IgD-negative memory B cell (primary cell): ENCODE results near the gene NBAS. TPM values are rescaled to one million over a fixed set of nuclear protein-coding genes. Genes with fewer than 3 reads are reported as not detected.

Experiments used
- H3K27ac Mint-ChIP-seq, 3 donors: one replicate each; pipeline ENCODE4 v1.8.0; 2020 to 2022; ENCODE audit warnings: mild to moderate bottlenecking in 3 of 3, mixed read lengths in 3 of 3, moderate library complexity in 1 of 3
- H3K27me3 Mint-ChIP-seq: one replicate; pipeline ENCODE4 v1.8.0; 2021; ENCODE audit warnings: mixed read lengths
- H3K36me3 Mint-ChIP-seq: one replicate; pipeline ENCODE4 v1.8.0; 2020; ENCODE audit warnings: mild to moderate bottlenecking, mixed read lengths
- H3K4me1 Mint-ChIP-seq, 3 donors: one replicate each; pipeline ENCODE4 v1.8.0; 2020 to 2022; ENCODE audit warnings: mixed read lengths in 3 of 3, mild to moderate bottlenecking in 1 of 3
- H3K4me3 Mint-ChIP-seq, 4 donors: one replicate each; pipeline ENCODE4 v1.8.0; 2020 to 2022; ENCODE audit warnings: mild to moderate bottlenecking in 4 of 4, mixed read lengths in 4 of 4, moderate library complexity in 3 of 4
- H3K9me3 Mint-ChIP-seq, 3 donors: one replicate each; pipeline ENCODE4 v1.8.0; 2020 to 2021; ENCODE audit warnings: mixed read lengths in 3 of 3, mild to moderate bottlenecking in 1 of 3
- polyA plus RNA-seq: library from polyadenylated mRNA; unstranded; fragments of 300-500 nt; fragmentation: Illumina TruSeq; gene quantifications from one replicate; pipeline ENCODE4 v1.2.3, GENCODE V29; 2021

The NBAS gene
- polyA plus RNA-seq, 1 donor from 2014 or later: 12.6 TPM

GRCh38 chr2:15388406-15389325 is 172.5 kb downstream of the NBAS start:
- peaks cover 29% of the 10 kb centered on the region for H3K36me3 Mint-ChIP-seq
- H3K4me3 Mint-ChIP-seq: no peak overlapping the region
- H3K27me3 Mint-ChIP-seq: no peaks in the 10 kb centered on the region
- no peak overlapping the region for H3K27ac Mint-ChIP-seq
- no peaks in the 10 kb centered on the region for H3K9me3 Mint-ChIP-seq
- no peaks in the 10 kb centered on the region for H3K4me1 Mint-ChIP-seq

GRCh38 chr2:15385184-15385583 is 175.9 kb downstream of the NBAS start:
- H3K9me3 Mint-ChIP-seq: no peaks in the 10 kb centered on the region
- peaks cover 22% of the 10 kb centered on the region for H3K36me3 Mint-ChIP-seq
- no peak overlapping the region for H3K4me3 Mint-ChIP-seq
- no peak overlapping the region for H3K27ac Mint-ChIP-seq
- no peaks in the 10 kb centered on the region for H3K27me3 Mint-ChIP-seq
- H3K4me1 Mint-ChIP-seq: no peaks in the 10 kb centered on the region

- Mint-ChIP-seq H3K9me3 (no peaks in the 10 kb centered on the region), H3K27me3 (no peaks in the 10 kb centered on the region), H3K4me1 (peaks cover 0 to under 1% (median 0%) of the 10 kb centered on the region in 3 donors), H3K36me3 (peaks cover 19% of the 10 kb centered on the region), H3K27ac (no peak overlapping the region), H3K4me3 (no peak overlapping the region)
These were observed 177.3 kb downstream of the NBAS start for GRCh38 chr2:15383695-15384350.

- Mint-ChIP-seq H3K4me3 (no peak overlapping the region), H3K36me3 (peaks cover 24% of the 10 kb centered on the region), H3K4me1 (peaks cover 0 to 9% (median 4%) of the 10 kb centered on the region in 3 donors), H3K27me3 (no peaks in the 10 kb centered on the region), H3K27ac (no peak overlapping the region), H3K9me3 (no peaks in the 10 kb centered on the region)
These were observed 182.8 kb downstream of the NBAS start for GRCh38 chr2:15378148-15378908.

- Mint-ChIP-seq H3K27ac (no peak overlapping the region), H3K4me3 (no peak overlapping the region), H3K9me3 (no peaks in the 10 kb centered on the region), H3K4me1 (peaks cover 0 to 9% (median 4%) of the 10 kb centered on the region in 3 donors), H3K27me3 (no peaks in the 10 kb centered on the region), H3K36me3 (peaks cover 26% of the 10 kb centered on the region)
These were observed 183.9 kb downstream of the NBAS start for GRCh38 chr2:15377202-15377601.

GRCh38 chr2:15372019-15372418 is 189.1 kb downstream of the NBAS start:
- Mint-ChIP-seq H3K4me1 (peaks cover 9 to 15% (median 12%) of the 10 kb centered on the region in 3 donors), H3K9me3 (no peaks in the 10 kb centered on the region), H3K27ac (no peak overlapping the region), H3K4me3 (no peak overlapping the region), H3K36me3 (peaks cover 15% of the 10 kb centered on the region), H3K27me3 (no peaks in the 10 kb centered on the region)

- no peaks in the 10 kb centered on the region for H3K9me3 Mint-ChIP-seq
- no peaks in the 10 kb centered on the region for H3K27me3 Mint-ChIP-seq
- peaks cover 9 to 15% (median 14%) of the 10 kb centered on the region in 3 donors for H3K4me1 Mint-ChIP-seq
- H3K4me3 Mint-ChIP-seq: peak overlapping the region in 1 of 4 donors; percentile 19
- H3K27ac Mint-ChIP-seq: peak overlapping the region in 1 of 3 donors; percentile 17
- peaks cover 31% of the 10 kb centered on the region for H3K36me3 Mint-ChIP-seq
These were observed 192.0 kb downstream of the NBAS start for GRCh38 chr2:15369129-15369528.

GRCh38 chr2:15367715-15368114 is 193.4 kb downstream of the NBAS start:
- Mint-ChIP-seq H3K27me3 (no peaks in the 10 kb centered on the region), H3K36me3 (peaks cover 27% of the 10 kb centered on the region), H3K9me3 (no peaks in the 10 kb centered on the region), H3K4me1 (peaks cover 9 to 17% (median 15%) of the 10 kb centered on the region in 3 donors), H3K4me3 (no peak overlapping the region), H3K27ac (no peak overlapping the region)

GRCh38 chr2:15367205-15367604 is 193.9 kb downstream of the NBAS start:
- peaks cover 24% of the 10 kb centered on the region for H3K36me3 Mint-ChIP-seq
- H3K9me3 Mint-ChIP-seq: no peaks in the 10 kb centered on the region
- peaks cover 9 to 17% (median 15%) of the 10 kb centered on the region in 3 donors for H3K4me1 Mint-ChIP-seq
- H3K27me3 Mint-ChIP-seq: no peaks in the 10 kb centered on the region
- peak overlapping the region in 1 of 3 donors; percentile 32 for H3K27ac Mint-ChIP-seq
- H3K4me3 Mint-ChIP-seq: no peak overlapping the region

- Mint-ChIP-seq H3K9me3 (no peaks in the 10 kb centered on the region), H3K4me3 (no peak overlapping the region), H3K27ac (peak overlapping the region in 1 of 3 donors; percentile 16), H3K4me1 (peaks cover 8 to 17% (median 9%) of the 10 kb centered on the region in 3 donors), H3K27me3 (no peaks in the 10 kb centered on the region), H3K36me3 (peaks cover 18% of the 10 kb centered on the region)
These were observed 195.7 kb downstream of the NBAS start for GRCh38 chr2:15365411-15365810.

- H3K4me3 Mint-ChIP-seq: no peak overlapping the region
- H3K4me1 Mint-ChIP-seq: peaks cover 8 to 17% (median 9%) of the 10 kb centered on the region in 3 donors
- H3K36me3 Mint-ChIP-seq: peaks cover 24% of the 10 kb centered on the region
- H3K27ac Mint-ChIP-seq: no peak overlapping the region
- H3K9me3 Mint-ChIP-seq: no peaks in the 10 kb centered on the region
- H3K27me3 Mint-ChIP-seq: no peaks in the 10 kb centered on the region
These were observed 196.6 kb downstream of the NBAS start for GRCh38 chr2:15364561-15364960.

GRCh38 chr2:15363734-15364133 is 197.4 kb downstream of the NBAS start:
- no peaks in the 10 kb centered on the region for H3K9me3 Mint-ChIP-seq
- H3K4me3 Mint-ChIP-seq: no peak overlapping the region
- no peaks in the 10 kb centered on the region for H3K27me3 Mint-ChIP-seq
- H3K4me1 Mint-ChIP-seq: peaks cover 3 to 14% (median 3%) of the 10 kb centered on the region in 3 donors
- no peak overlapping the region for H3K27ac Mint-ChIP-seq
- H3K36me3 Mint-ChIP-seq: peaks cover 24% of the 10 kb centered on the region

GRCh38 chr2:15363142-15363541 is 198.0 kb downstream of the NBAS start:
- Mint-ChIP-seq H3K4me3 (no peak overlapping the region), H3K36me3 (peaks cover 24% of the 10 kb centered on the region), H3K27ac (no peak overlapping the region), H3K4me1 (peaks cover 0 to 8% (median 0%) of the 10 kb centered on the region in 3 donors), H3K9me3 (no peaks in the 10 kb centered on the region), H3K27me3 (no peaks in the 10 kb centered on the region)

GRCh38 chr2:15359716-15360531 is 201.2 kb downstream of the NBAS start:
- H3K4me3 Mint-ChIP-seq: no peak overlapping the region
- no peak overlapping the region for H3K27ac Mint-ChIP-seq
- peaks cover 0 to 4% (median 0%) of the 10 kb centered on the region in 3 donors for H3K4me1 Mint-ChIP-seq
- peaks cover 20% of the 10 kb centered on the region for H3K36me3 Mint-ChIP-seq
- H3K27me3 Mint-ChIP-seq: no peaks in the 10 kb centered on the region
- no peaks in the 10 kb centered on the region for H3K9me3 Mint-ChIP-seq
